Activated CD4-positive, alpha-beta memory T cell treated with anti-CD3 and anti-CD28 coated beads for 36 hours (primary cell): ENCODE measurements around the gene DHRSX. TPM values are rescaled to one million over a fixed set of nuclear protein-coding genes. Genes with fewer than 3 reads are reported as not detected.
"Not testable (repeated sequence)": the region's sequence is repeated elsewhere in the genome, so short reads cannot be mapped to it uniquely, and the experiment has no call there.

Source experiments
- CTCF ChIA-PET: fragments of 350-600 bp; sonication (Branson Sonifier 250); formaldehyde crosslinking; loops from one replicate; lab custom pipeline; 2021; ENCODE audit warnings: antibody characterized with exemption, inconsistent platforms; lab: Charles Lee
- POLR2A ChIA-PET: fragments of 350-600 bp; sonication (Branson Sonifier 250); formaldehyde crosslinking; loops from one replicate; lab custom pipeline; 2021; ENCODE audit warnings: antibody characterized with exemption; lab: Charles Lee
- DNase-seq: peaks from one replicate; pipeline ENCODE4 v3.0.0-alpha.2; 2020
- H3K27ac Mint-ChIP-seq: one replicate; pipeline ENCODE4 v1.8.0; 2021; ENCODE audit warnings: mixed read lengths
- H3K27me3 Mint-ChIP-seq: one replicate; pipeline ENCODE4 v1.8.0; 2021; ENCODE audit warnings: mixed read lengths
- H3K36me3 Mint-ChIP-seq: one replicate; pipeline ENCODE4 v1.8.0; 2021; ENCODE audit warnings: mixed read lengths
- H3K4me1 Mint-ChIP-seq: one replicate; pipeline ENCODE4 v1.8.0; 2021; ENCODE audit warnings: low read depth, mixed read lengths
- H3K4me3 Mint-ChIP-seq: one replicate; pipeline ENCODE4 v1.8.0; 2021; ENCODE audit warnings: mild to moderate bottlenecking, mixed read lengths
- H3K9me3 Mint-ChIP-seq: one replicate; pipeline ENCODE4 v1.8.0; 2021; ENCODE audit warnings: mixed read lengths
- intact Hi-C: fragments of 100-400 bp; cut with micrococcal nuclease; formaldehyde crosslinking; loops from one replicate; pipeline ENCODE4 v1.15.1; 2023
- total RNA-seq, 2 experiments: library from RNA; stranded (reverse); gene quantifications; one replicate each; pipeline ENCODE4 v1.2.3, GENCODE V29; 2021

Gene DHRSX
- total RNA-seq, 2 experiments from 2014 or later, result 20.7 to 21.3 TPM

DNA sequence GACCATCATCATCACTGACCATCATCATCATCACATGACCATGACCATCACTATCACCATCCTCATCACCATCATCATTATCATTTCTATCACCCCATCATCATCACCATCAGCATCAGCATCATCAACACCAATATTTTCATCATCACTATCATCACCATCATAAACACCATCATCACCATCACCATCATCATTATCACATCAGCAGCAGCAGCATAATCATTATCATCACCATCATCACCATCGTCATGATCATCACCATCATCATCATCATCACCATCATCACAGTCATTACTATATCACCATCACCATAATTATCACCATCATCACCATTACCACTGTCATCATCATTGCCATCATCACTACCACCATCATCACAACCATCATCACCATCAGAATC lies 117.6 kb downstream of the DHRSX start:
- ChIA-PET POLR2A (no interaction called here), CTCF (no interaction called here)
- DNase-seq, result no peak
- intact Hi-C loops, result no loop called here
- no peaks in the 10 kb centered on the region for H3K4me1 Mint-ChIP-seq
- peaks cover 13% of the 10 kb centered on the region for H3K36me3 Mint-ChIP-seq
- no peak overlapping the region for H3K27ac Mint-ChIP-seq
- H3K27me3 Mint-ChIP-seq, result no peaks in the 10 kb centered on the region
- no peak overlapping the region for H3K4me3 Mint-ChIP-seq
- no peaks in the 10 kb centered on the region for H3K9me3 Mint-ChIP-seq

DNA sequence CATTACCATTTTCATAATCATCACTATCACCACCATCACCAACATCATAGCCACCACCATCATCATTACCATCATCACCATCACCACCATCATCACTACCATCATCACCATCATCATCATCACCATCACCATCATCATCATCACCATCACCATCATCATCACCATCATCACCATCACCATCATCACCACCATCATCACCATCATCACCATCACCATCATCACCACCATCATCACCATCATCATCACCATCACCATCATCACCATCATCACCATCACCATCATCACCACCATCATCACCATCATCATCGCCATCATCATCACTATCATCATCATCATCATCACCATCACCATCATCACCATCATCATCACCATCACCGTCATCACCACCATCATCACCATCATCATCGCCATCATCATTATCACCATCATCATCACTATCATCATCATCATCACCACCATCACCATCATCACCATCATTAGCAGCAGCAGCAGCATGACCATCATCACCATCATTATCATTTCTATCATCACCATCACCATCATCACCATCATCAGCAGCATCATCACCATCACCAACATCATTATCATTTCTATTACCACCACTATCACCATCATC lies 118.2 kb downstream of the DHRSX start:
- H3K4me1 Mint-ChIP-seq, intact Hi-C loops: not testable (repeated sequence)
- H3K36me3 Mint-ChIP-seq, result peaks cover 17% of the 10 kb centered on the region

DNA sequence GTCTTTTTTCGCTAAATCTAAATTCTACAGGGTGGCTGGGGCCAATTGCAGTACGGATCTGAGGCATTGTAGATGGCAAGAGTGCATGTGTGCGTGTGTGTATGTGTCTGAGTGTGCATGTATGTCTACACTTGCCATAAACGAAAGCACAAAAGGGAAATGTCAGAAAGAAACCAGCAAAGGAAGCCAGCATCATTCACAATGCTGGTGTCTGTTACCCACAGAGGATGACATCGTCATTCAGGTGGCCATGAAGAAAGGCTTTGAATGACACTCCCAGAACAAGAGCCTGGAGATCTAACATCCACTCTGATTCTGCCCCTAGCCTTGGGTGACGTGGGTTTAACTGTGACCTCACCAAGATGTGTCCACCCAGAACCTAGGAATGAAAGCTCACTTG lies 124.6 kb downstream of the DHRSX start:
- no peak for DNase-seq
- peaks cover 30% of the 10 kb centered on the region for H3K36me3 Mint-ChIP-seq
- peaks cover 13% of the 10 kb centered on the region for H3K4me1 Mint-ChIP-seq
- no peaks in the 10 kb centered on the region for H3K27me3 Mint-ChIP-seq
- H3K9me3 Mint-ChIP-seq, result no peaks in the 10 kb centered on the region
- H3K27ac Mint-ChIP-seq, result no peak overlapping the region
- ChIA-PET POLR2A (no interaction called here), CTCF (no interaction called here)
- H3K4me3 Mint-ChIP-seq, result no peak overlapping the region
- intact Hi-C loops, result no loop called here

More for the DNA sequence above, 118.2 kb downstream of the DHRSX start:
- H3K27ac Mint-ChIP-seq, CTCF ChIA-PET, H3K27me3 Mint-ChIP-seq, H3K4me3 Mint-ChIP-seq, H3K9me3 Mint-ChIP-seq, DNase-seq, POLR2A ChIA-PET: not testable (repeated sequence)

DNA sequence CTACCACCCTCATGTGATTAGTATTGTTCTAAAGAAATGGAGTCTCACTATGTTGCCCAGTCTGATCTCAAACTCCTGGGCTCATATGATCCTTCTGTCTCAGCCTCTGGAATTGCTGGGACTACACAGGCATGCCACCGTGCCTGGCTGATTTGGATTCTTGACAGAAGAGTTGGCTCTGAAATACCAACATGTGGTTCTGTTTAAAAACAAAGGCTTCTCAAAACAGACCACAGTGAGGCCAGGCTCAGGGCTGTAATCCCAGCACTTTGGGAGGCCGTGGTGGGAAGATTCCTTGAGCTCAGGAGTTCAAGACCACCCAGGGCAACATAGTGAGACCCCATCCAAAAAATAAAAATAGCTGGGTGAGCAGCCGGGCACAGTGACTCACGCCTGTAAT lies 126.7 kb downstream of the DHRSX start:
- CTCF ChIA-PET, result no interaction called here
- intact Hi-C loops, result no loop called here

DNA sequence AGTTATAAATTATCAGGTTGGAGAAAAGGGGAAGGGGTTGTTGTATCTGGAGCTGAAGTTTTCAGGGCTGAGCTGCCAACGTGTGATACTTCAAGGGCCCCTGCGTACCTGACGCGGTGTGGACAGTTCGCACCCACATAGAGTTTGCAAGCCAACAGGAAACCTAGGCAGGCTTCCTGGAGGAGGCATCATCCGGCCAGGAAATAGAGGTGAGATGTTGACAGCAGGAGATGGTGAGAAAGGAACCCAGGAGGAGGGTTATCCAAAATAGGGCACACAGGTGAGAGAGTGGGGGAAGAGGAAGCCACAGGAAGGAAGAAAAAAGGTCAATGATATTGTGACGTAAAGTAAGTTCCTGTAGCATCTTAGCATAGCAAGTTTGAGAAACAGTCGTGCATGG lies 127.2 kb downstream of the DHRSX start:
- no peak for DNase-seq
- ChIA-PET POLR2A (no interaction called here), CTCF (no interaction called here)
- H3K9me3 Mint-ChIP-seq, result no peaks in the 10 kb centered on the region
- H3K27me3 Mint-ChIP-seq, result no peaks in the 10 kb centered on the region
- intact Hi-C loops, result no loop called here
- H3K36me3 Mint-ChIP-seq, result peaks cover 26% of the 10 kb centered on the region
- no peak overlapping the region for H3K4me3 Mint-ChIP-seq
- H3K4me1 Mint-ChIP-seq, result peaks cover 13% of the 10 kb centered on the region
- peak overlapping the region; percentile 1 for H3K27ac Mint-ChIP-seq

More for the DNA sequence above, 126.7 kb downstream of the DHRSX start:
- no peaks in the 10 kb centered on the region for H3K9me3 Mint-ChIP-seq
- DNase-seq, result no peak
- no peak overlapping the region for H3K4me3 Mint-ChIP-seq
- peak overlapping the region; percentile 1 for H3K27ac Mint-ChIP-seq
- peaks cover 28% of the 10 kb centered on the region for H3K36me3 Mint-ChIP-seq
- peaks cover 13% of the 10 kb centered on the region for H3K4me1 Mint-ChIP-seq
- POLR2A ChIA-PET, result no interaction called here
- no peaks in the 10 kb centered on the region for H3K27me3 Mint-ChIP-seq

DNA sequence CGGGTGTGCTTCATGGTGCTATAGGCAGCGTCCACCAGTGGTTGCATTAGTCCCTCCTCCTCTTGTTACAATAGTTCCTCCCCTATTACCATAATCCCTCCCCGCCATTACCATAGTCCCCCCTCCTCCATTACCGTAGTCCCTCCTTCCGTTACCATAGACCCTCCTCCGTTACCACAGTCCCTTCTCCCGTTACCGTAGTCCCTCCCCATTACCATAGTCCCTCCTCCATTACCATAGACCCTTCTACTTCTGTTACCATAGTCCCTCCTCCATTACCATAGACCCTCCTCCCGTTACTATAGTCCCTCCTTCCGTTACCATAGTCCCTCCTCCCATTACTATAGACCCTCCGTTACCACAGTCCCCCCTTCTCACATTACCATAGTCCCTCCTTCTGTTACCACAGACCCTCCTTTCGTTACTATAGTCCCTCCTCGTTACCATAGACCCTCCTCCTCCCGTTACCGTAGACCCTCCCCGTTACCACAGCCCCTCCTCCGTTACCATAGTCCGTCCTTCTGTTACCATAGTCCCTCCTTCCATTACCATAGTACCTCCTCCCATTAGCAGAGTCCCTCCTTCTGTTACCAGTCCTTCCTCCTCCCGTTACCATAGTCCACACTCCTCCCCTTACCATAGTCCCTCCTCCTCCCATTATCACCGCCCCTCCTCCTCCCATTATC lies 129.6 kb downstream of the DHRSX start:
- H3K4me1 Mint-ChIP-seq, result peaks cover 13% of the 10 kb centered on the region
- ChIA-PET CTCF (no interaction called here), POLR2A (no interaction called here)
- no peak for DNase-seq
- peaks cover 20% of the 10 kb centered on the region for H3K36me3 Mint-ChIP-seq
- no peak overlapping the region for H3K27ac Mint-ChIP-seq
- no peak overlapping the region for H3K4me3 Mint-ChIP-seq
- H3K27me3 Mint-ChIP-seq, result no peaks in the 10 kb centered on the region
- no peaks in the 10 kb centered on the region for H3K9me3 Mint-ChIP-seq
- intact Hi-C loops, result no loop called here

DNA sequence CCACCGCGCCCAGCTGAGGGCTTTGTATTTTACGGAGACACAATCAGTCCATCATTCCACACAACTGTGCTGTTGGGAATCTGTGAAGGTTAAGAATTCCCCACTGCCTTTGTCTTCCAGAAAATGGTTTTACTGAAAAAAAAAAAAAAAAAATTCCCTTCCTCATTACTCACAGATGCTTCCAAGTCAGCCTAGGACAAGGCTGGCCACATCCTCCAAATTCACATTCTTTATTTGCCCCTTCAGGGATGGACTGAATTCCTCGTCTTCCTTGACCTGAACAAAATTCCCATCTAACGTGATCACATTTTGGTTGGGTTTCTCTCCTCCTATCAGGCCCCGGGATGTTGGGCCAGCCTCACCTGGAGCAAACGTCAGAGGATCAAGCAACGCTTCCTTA lies 130.3 kb downstream of the DHRSX start:
- no peak overlapping the region for H3K4me3 Mint-ChIP-seq
- peaks cover 11% of the 10 kb centered on the region for H3K4me1 Mint-ChIP-seq
- peaks cover 22% of the 10 kb centered on the region for H3K36me3 Mint-ChIP-seq
- intact Hi-C loops, result no loop called here
- ChIA-PET CTCF (no interaction called here), POLR2A (no interaction called here)
- no peak overlapping the region for H3K27ac Mint-ChIP-seq
- H3K9me3 Mint-ChIP-seq, result no peaks in the 10 kb centered on the region
- DNase-seq, result no peak
- H3K27me3 Mint-ChIP-seq, result no peaks in the 10 kb centered on the region

DNA sequence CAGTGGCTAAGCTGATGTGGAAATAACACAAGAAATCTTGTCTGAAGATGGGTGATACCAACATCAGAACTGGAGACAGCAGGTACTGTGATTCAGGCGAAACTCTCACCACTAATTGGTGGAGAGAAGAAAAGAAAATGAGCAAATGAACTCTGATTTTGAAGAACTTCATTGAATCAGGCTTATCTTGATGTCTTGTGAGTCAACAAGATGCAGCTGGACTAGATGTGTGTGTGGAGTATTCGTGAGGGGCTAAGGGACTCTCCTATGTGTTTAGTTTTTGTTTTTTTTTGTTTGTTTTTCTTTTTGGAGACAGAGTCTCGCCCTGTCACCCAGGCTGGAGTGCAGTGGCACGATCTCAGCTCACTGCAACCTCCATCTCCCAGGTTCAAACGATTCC lies 131.6 kb downstream of the DHRSX start:
- no peak for DNase-seq
- no peak overlapping the region for H3K4me3 Mint-ChIP-seq
- ChIA-PET POLR2A (no interaction called here), CTCF (no interaction called here)
- peaks cover 8% of the 10 kb centered on the region for H3K4me1 Mint-ChIP-seq
- intact Hi-C loops, result no loop called here
- H3K36me3 Mint-ChIP-seq, result peaks cover 17% of the 10 kb centered on the region
- peaks cover 5% of the 10 kb centered on the region for H3K9me3 Mint-ChIP-seq
- H3K27ac Mint-ChIP-seq, result no peak overlapping the region
- no peaks in the 10 kb centered on the region for H3K27me3 Mint-ChIP-seq

DNA sequence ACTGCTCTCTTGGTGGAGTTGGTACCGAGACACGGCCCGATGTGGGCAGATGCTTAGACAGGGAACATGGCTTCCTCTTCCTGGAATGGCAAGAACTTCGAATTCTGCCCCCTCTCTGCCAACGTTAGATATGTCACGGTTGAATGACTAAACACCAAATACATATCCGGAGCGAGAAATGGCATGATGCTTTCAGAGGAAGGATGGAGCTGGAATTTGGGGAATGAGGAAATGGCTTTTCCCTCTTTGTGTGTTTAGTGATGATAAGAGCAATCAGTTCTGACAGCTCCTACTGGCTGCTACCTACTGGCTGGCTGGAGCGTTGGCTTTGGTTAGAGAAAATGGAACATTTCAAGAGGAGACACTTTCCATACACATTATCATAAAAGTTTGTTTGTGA lies 140.0 kb downstream of the DHRSX start:
- intact Hi-C loops, result no loop called here
- H3K27me3 Mint-ChIP-seq, result no peaks in the 10 kb centered on the region
- H3K4me1 Mint-ChIP-seq, result peaks cover 3% of the 10 kb centered on the region
- H3K27ac Mint-ChIP-seq, result no peak overlapping the region
- DNase-seq, result no peak
- CTCF ChIA-PET, result no interaction called here
- POLR2A ChIA-PET, result no interaction called here
- peaks cover 36% of the 10 kb centered on the region for H3K9me3 Mint-ChIP-seq
- no peak overlapping the region for H3K4me3 Mint-ChIP-seq
- H3K36me3 Mint-ChIP-seq, result peaks cover 17% of the 10 kb centered on the region

DNA sequence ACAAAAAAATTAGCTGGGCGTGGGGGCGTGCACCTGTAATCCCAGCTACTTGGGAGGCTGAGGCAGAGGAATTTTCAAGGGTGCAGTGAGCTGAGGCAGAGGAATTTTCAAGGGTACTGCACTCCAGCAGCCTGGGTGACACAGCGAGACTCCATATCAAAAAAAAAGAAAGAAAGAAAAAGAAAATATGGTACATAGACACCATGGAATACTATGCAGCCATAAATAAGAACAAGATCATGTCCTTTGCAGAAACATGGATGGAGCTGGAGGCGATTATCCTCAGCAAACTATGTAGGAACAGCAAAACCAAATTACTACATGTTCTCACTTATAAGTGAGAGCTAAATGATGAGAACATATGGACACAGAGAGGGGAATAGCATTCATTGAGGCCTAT lies 141.3 kb downstream of the DHRSX start:
- H3K27ac Mint-ChIP-seq, H3K27me3 Mint-ChIP-seq, H3K4me1 Mint-ChIP-seq, CTCF ChIA-PET, DNase-seq, H3K4me3 Mint-ChIP-seq, POLR2A ChIA-PET, intact Hi-C loops: not testable (repeated sequence)
- Mint-ChIP-seq H3K9me3 (peaks cover 34% of the 10 kb centered on the region), H3K36me3 (peaks cover 26% of the 10 kb centered on the region)

DNA sequence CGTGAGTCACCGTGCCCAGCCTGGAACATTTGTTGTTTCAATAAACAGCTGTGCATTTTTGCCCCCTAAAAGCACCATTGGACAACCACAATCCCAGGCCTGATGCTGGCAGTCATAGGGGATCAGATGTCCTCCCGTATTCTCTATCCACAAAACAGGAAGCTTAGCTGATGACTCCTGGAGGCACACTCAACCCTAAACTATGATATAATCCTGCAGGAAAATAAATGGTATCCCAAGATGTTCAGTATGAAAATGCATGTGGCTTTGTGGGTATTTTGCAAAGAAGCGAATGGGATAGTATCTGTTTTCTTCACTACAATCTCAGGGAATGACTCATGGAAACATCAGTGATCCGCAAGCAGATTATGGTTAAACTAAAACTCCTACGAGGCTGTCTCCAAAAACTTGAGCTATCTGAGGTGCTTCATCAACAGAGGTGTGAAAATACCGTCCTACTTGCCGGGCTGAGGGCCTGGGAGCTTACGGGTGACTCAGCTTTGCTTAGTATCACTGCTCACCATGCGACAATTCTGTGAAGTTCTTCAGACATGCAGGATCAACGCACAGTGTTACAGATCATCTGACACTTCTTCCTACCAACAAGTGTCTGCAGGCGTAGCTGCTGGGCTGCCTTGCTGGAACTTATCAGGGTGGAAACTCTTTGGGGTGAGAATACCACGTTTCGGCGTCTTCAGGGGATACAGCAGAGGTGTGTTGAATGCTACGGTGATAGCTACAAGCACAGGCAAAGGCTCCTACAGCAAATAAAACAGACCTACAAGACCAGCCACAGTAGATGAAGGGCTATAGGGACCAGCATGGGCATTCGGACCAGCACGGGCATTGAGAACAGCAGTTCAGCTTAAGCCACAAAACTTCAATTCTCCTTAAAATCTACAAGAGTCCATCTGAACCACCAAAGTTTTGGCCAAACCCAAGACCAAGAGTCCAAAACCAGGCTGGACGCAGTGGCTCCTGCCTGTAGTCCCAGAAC lies 148.5 kb downstream of the DHRSX start:
- intact Hi-C loops, result no loop called here
- Mint-ChIP-seq H3K27me3 (no peaks in the 10 kb centered on the region), H3K4me3 (no peak overlapping the region), H3K4me1 (peaks cover 2% of the 10 kb centered on the region), H3K27ac (no peak overlapping the region), H3K9me3 (peaks cover 12% of the 10 kb centered on the region), H3K36me3 (peaks cover 47% of the 10 kb centered on the region)
- DNase-seq, result peak; percentile 22
- ChIA-PET POLR2A (no interaction called here), CTCF (no interaction called here)

DNA sequence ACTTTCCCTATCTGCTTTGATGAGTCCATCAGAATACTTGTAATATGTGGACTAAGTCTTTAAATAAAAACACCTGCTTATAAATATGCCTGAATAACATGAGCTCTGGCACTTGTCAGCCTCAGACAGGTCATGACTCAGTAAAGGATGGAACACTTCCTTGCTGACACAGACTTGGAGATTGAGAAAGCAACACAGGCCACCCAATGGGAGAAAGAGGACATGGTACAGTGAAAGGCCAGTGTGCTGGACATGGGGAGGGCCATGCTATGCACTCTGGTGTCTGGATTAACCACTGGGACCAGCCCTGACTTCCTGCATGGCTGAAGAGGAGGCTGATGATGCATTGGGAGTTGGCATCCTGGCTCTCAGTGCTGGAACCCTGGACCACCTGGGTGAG lies 149.5 kb downstream of the DHRSX start:
- no peak overlapping the region for H3K4me3 Mint-ChIP-seq
- ChIA-PET CTCF (no interaction called here), POLR2A (no interaction called here)
- H3K27me3 Mint-ChIP-seq, result no peaks in the 10 kb centered on the region
- DNase-seq, result no peak
- no peak overlapping the region for H3K27ac Mint-ChIP-seq
- H3K36me3 Mint-ChIP-seq, result peaks cover 54% of the 10 kb centered on the region
- intact Hi-C loops, result no loop called here
- H3K4me1 Mint-ChIP-seq, result peaks cover 2% of the 10 kb centered on the region
- H3K9me3 Mint-ChIP-seq, result peaks cover 19% of the 10 kb centered on the region
